Dermis blood vessel endothelial cell (primary cell): ENCODE results near the gene OXTR. TPM values are rescaled to one million over a fixed set of nuclear protein-coding genes. Genes with fewer than 3 reads are reported as not detected.

Experiments used
- DNase-seq: peaks from one replicate; pipeline ENCODE4 v3.0.0; 2010
- total RNA-seq: library from RNA; depleted of rRNA; stranded (reverse); fragments of >200 nt; gene quantifications from 2 replicates; pipeline ENCODE4 v1.2.3, GENCODE V29; 2014

OXTR gene
- 4.6 and 5.3 TPM in 2 replicates for total RNA-seq

DNA sequence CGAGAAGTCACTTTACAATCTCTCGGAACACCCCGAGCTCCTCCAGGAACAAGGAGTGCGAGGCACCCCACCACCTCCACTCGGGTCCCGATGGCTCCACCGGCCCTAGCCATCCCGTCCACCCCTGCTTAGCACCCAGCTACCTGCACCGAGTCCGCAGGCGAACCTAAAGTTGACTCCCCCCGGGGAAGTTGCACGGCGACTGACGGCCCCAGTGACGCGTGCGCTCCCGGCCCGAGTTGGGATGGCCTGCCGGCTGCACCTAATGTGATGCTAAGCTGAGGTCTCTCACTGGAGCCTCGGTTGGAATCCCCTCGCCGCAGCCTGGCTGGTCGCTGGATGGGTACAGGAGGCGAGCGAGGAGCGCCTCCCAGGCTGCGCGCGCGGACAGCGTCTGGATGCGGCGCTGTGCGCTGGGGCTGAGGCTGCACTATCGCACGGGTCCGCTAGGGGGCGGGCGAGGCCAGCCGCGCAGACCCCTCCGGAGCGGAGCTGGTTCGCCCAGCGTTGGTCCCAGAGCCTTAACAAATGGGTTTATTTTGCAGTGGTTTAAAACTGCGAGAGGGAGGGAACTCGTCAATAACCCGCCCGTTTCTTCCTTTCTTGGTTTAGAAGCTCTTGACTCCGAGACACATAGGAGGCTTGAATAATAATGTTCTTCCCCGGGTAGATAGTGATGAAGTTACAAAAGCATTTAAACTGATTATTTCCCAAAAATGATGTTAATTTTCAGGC, at the start of gene OXTR:
OXTR (minus strand) TSS at position 526 of the 735 bp plus-strand sequence. CDS start 1,426 bp downstream, outside the sequence.
- peak; percentile 81 for DNase-seq

DNA sequence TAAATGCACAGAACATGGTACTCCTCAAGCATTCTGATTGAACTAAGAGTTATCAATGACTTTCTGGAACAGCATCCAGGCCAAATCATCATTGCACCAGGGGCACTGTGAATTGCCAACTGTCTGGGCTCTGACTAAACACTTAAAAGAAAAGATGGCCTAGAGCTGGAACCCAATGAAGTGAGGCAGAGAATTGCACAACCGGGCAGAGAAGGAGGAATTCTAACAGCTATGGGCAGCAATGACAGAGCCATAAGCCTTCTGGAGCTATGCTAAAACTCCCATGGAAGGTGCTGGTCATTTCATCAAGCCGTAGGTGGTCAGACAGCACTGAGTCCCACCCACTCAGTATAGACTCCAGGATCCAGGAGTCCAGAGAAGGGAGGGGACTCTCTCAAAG, 48.1 kb upstream of the OXTR start:
- DNase-seq, result no peak

DNA sequence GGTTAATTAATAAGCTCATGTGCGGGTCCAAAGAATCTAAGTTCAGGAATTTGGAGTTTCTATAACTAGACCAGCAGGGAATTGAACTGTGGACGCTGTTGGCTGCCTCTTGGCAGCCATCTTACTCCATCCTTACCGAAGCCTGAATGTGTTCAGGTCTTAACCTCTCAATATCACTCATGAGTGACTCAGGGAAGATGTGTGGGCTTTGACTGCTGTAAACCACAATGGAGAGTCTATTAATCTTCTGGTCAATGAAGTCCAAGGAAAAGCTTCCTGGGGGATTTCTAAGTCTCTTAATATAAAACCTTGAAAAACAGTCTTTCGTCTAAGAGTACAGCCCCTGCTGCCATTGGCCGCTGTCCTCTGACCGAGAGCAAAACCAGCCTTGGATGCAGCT, 46.7 kb upstream of the OXTR start:
- DNase-seq, result no peak

DNA sequence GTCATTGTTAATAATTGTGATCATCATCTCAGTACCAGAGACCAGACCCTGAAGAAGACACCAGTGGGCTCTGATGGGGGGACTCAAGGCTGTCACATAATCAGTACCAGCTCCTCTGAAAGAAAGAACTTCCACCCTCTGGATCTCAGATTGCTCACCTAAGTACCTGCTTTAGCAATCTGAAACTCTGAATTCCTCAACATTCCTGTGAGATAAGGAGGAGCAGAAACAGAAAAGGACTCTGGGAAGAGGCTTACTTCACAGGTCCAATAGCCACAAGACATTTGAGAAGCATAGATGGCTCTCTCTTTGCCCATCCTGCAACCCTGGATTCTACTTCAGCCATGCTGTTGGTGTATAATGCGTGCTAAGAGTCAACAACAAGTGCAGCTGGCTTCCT, 44.0 kb upstream of the OXTR start:
- DNase-seq, result no peak

DNA sequence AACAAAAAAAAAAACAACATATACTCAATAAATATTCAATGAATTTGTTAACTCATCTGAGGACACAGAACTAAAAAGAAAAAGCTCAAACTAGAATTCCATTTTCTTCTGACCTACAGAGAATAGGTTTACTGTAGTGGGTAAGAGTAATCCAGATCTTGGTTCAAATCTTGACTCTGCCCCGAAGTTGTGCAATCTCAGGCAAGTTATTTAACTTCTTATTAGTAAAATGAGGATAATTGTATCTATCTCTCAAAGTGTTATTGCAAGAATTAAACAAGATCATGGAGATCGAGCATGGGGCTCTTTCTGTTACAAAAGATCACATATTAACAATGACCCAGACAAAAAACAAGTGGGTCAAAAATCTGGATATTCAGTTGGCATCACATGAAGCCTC, 41.1 kb upstream of the OXTR start:
- no peak for DNase-seq

DNA sequence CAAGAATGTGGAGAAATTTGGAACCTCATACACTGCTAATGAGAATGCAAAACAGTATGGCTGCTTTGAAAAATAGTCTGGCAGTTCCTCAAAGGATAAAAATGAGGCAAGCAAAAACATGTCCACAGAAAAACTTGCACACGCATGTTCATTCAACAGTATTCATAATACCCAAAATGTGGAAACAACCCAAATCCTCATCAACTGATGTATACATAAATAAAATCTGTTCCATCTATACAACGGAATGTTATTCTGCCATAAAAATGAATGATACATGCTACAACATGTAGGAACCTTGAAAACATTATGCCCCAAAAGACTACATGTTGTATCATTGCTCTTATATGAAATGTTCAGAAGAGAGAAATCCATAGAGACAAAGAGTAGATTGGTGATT, 36.4 kb upstream of the OXTR start:
- DNase-seq, result no peak

DNA sequence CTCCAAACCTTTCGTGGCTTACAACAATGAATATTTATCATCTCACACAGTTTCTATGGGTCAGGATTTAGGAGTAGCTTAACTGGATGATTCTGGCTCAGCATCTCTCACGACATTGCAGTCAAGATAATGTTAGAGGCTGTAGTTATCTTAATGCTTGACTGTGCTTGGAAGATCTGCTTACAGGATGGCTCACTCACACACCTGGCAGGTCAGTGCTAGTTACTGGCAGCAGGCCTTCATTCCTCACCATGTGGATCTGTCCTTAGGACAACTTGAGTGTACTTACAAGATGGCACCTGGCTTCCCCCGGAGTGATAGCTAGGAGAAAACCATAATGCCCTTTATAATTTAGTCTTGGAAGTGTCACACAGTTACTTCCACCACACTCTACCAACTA, 32.8 kb upstream of the OXTR start:
- no peak for DNase-seq

DNA sequence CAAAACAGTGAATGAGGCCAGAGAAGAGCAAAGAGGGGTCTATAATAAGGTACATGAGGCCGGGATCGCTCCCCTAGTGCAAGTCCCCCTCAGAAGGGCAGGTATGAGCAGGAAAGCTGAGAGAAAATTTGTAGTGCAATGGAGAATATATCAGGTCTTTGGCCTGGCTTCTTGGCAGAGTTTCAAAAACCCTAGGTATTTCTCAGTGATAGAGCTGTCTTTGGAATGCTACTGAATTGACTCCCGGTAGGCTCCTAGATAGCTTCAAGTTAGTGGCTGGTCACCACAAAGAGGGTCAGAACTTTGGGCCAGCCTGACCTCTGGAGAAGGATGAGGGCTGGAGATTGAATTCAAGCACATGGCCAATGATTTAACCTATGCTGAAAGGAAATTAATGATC, 30.6 kb upstream of the OXTR start:
- no peak for DNase-seq

DNA sequence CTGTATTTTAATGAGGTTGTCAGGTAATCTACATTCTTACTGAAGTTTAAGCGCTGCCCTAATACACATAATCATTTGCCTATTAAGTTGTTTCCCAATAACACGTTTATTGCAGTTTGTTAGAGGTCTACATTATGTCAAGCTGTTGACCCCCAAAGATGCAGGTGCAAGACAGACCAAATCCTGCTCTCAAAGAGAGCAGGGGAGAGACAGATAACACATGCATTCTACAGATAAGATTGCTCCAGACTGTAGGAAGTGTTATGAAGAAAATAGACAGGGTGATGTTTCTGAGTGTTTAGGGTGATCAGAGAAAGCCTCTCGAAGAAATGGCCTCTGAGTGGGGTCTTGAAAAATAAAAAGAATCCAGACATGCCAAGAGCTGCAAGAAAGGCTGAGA, 24.8 kb upstream of the OXTR start:
- DNase-seq, result no peak

DNA sequence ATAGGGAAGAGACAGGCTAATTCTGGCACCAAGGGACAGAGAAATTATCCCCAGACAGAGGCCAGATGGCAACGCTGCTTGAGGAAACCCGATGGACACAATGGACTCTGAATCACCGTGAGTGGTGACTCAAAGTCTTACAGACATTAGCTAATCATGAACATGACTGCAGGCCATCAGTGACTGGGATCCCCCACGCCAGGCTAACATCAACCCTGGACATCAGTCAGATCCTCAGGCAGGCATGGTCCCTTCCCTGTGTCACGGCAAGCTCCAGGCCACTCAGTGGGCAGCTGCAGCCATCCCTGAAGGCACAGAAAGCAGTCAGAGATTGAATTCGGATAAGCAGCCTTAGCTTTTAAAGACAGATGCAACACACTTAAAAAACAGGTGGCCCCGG, 23.8 kb upstream of the OXTR start:
- DNase-seq, result peak; percentile 52

DNA sequence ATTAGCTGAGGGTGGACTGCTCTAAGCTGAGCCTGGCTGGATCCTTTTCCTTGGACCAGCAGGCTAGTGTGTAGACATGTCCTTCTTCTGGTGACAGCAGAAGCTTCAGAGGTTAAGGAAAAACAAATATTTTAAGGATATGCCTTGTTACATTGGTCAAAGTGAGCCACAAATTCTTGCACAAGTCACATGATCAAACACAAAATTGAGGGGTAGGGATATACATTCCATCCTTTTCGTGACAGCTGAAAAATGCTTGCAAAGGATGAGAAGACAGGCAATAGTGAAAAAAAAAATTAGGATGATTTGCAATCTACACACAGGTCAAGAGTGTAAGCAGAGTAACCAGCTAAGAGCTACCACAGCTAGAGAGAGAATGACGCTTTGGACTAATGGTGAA, 21.1 kb upstream of the OXTR start:
- no peak for DNase-seq

DNA sequence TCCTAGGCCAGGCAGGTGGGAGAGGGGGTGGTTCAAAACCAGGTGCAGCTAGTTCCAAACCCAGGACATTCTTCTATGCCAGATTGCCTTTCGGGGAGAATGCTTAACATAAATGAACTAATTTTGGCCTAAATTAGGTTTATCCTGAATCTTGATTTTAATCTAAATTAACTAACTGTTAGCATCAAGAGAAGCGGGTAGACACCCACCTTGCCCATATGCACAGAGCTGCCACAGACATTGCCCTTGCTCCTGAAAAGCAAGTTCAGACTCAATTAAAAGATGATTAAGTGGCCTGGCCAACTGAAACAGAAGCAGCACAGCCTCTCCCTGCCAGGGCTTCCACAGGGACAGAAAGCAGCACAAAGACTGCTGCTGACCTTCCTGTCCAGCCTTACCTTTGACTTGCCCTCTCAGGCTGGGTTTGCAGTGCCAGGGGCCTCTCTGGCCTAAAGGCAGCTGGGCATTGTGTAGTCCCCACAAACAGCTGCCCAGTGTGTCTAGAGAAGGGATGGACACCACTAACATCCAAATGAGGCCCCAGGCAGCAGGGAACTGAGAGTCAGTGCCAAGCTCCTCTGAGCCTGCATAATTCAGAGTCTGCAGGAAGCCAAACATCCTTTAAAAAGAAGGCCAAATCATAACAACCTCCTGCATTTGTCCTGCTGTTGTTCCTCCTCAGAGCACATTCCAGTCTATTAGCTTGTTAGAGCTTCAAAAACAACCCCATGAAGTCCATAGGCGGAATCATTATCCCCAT, 15.4 kb upstream of the OXTR start:
- DNase-seq, result peak; percentile 32

DNA sequence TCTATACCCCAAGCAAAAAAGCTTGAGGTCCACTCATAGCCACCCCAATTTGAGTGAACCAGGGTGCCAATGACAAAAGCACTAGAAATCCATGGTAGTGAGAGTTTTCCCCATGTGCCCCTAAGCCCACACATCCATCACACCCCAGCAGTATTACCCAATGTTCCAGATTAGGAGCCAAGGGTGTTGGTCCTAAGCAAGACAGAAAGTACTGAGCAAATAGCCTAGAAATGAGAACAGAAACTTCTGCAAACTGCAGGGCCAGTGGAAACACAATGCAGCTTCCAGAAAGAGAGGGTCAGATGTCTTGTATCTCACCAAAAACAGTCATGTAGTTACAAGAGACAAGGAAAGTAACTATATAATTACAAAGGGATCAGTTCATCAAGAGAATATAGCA, 10.9 kb upstream of the OXTR start:
- no peak for DNase-seq

DNA sequence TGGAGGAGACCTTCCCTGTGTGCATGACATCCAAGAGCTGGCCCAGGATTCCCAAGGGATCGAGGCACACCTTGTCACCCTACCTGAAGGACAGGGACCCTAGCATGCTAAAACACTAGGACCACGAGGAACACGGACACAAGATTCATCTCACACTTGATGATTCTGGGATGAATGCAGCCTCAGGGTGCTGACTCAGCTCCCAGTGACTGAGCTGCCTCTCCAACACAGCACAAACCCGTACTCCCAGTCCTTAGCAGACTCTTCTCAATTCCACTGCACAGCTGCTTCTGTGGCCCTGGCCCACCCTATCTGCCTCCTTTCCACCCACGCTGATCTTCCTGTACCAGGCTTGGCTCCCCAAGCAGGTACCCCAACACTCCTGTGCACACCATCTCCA, 9.1 kb upstream of the OXTR start:
- no peak for DNase-seq

DNA sequence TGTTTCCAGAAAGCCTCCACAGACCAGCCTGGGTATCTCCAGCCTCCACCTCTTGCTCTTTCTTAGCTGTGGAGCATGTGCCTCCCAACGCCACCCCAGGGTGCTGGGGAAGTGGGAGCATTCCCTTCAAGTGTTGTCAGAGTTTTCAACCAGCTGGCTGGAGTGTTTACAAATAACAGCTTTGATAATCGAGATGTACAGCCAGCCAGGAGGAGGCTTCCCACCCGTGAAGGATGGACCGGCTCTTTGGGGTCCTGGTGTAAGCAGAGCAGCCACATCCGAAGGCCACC, 8.5 kb upstream of the OXTR start:
- no peak for DNase-seq

DNA sequence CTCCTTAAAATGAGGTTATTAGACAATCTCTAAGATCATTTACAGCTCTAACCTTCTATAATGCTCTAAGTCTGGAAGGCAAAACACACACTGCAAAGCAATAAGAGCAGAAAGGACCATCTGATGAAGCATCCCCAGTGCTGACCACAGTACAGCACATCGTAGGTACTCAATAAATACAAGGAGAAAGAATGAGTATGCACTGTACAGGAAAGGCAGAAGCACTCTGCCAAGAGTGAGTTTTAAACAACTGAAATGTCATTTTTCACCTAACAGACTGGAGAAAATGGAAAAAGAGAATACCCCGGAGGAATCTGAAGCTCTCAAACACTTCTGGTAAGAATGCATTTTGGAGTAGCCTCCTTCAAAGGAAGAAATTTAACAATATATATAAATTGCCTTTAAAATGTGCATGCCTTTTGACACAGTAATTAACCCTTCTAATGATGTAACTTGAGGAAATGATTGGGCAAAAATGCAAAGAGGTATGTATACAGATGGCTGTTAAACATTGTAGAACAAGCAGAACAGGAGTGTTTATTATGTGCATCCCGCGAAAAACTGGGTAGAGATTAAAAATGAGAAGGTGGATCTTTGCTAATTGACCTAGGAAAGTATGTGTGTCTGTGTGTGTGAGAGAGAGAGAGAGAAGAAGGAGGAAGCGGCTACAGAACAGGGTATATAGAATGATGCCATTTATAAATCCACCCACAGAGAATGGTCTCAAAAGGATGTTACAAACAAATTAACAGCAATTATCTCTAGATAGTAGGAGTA, 8.0 kb upstream of the OXTR start:
- no peak for DNase-seq

DNA sequence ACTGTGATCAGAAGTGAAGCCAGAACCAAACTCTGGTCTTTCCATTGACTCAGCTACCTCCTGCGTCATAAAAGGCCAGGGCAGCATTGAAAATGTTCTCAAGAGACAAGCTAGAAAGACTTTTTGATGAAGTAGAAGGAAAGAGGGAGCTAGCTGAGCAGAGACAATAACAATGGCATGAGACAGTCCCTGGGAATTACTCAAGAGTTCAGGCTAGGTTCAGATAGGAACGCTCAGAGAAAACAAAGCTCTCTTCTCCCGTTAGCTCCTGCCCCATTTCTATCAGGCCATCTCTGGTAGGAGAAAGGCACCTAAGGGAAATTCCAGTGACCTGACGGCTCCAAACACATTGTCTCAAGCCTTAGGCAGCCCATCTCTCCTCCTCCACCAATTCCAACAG, 7.0 kb upstream of the OXTR start:
- peak; percentile 22 for DNase-seq

DNA sequence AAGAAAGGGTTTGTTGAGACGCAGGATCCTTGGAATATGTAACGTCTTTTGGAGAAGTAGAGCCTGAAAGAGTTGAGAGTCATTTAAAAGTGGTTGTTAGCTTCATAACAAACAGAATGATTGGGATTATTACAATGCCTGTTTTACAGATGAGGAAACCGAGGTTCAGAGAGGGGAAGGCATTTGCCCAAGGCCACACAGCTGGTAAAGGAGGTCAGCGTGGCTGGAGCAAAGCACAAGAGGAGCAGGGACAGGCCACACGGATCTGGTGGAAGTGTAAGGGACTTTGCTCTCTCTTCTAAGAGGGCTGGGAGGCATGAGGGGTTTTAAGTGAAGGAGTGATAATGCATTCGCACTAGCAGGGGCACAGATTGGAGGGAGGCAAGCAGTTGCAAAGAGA, 6.2 kb upstream of the OXTR start:
- DNase-seq, result no peak

DNA sequence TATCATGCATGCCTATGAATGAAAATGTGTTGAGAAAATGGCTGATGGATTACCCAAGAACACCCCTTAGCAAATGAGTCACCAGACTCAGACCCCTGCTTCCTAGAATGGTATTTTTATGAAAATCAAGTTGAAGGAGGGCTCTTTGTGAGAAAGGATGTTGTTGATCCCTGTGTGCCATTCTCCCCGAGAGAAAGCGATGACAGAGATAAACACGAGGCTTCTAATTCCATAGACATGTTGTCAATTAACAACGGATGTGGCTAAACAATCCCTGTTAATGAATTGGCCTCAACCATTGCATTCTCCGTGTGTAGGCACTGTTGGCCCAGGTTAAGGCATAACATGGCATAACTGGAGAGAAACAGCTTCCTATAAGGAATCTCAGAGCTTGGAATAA, 5.8 kb upstream of the OXTR start:
- no peak for DNase-seq

DNA sequence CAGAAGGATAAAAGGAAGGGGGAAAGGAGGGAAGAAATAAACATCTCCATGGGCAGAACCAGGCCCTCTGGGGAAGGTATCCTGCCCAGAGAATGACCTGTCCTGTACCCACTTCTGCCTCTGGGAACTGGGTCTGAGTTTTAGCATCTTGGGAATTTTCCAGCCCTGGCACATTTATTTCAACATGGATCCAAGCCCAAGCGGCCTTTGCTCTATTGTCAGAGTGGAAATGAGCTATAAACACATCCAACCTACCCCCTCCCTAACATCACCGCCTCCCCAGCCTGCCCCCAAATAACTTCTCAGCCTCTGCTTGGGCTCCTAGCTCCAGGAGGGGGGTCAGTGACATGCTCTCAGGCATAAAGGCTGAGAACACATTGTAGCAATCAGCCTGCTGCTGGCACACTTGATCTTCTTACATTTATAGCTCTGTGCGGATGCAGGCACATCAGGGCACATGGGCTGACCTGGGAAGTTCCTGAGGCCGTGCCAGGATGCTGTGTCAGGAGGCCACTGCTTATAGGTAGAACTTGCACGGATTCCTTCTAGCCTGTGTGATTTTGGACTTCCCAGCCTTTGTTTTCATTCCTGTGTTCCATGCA, 4.6 kb upstream of the OXTR start:
- DNase-seq, result no peak

DNA sequence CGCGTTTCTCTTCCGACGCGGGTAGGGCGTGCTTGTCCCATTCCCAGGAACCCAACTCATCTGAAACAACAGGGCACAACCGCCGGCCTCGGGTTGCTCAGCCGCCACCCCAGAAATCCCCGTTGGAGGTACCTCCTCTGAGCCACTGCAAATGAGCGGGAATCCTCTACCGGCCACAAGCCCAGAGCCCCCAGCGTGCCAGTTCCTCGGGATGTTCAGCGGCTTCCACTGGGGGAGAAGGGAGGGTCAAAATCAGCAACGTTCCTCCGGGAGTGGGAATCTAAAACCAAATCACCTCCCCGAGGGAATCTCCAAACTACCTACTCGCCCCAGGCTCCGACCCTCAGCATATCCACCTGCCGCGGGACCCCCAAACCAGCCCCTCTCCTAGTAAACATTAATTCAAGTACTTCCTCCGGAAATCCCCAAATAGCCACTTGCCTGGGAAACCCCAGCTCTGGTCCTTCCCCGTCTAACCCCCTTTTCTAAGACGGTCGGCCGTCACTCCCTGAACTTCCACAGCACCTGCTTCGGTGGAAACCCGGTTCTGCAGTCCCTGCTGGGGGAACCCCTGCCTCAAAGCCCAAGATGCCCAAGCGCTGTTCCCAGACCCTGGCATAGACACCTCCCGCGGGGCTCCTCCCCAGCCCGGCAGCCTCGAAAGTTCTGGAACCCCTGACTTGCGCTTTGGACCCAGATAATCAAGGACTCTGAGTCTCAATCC, 887 bp downstream of the OXTR start:
- peak; percentile 14 for DNase-seq

DNA sequence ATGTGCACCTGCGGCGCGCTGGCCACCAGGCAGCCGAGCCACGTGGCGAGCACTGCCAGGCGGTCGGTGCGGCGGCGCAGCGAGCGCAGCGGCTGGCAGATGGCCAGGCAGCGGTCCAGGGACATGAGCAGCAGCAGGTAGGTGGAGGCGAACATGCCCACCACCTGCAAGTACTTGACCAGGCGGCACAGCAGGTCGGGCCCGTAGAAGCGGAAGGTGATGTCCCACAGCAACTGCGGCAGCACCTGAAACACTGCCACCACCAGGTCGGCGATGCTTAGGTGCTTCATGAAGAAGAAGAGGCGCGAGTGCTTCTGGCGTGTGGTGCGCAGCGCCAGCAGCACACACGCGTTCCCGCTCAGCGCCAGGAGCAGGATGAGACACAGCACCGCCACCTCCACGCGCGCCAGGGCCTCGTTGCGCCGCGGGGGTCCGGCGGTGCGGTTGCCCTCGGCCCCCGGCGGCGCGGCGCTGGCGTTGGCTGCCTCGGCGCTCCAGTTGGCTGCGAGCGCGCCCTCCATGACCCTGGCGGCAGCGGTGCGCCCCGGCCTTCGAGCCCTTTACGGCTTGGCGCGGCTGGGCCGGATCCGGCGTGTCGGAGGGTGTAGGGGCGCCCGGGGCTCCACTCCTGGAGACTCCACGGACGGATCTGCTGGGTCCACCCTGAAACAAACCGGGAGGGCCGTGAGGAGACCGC, 1.6 kb downstream of the OXTR start:
- peak; percentile 42 for DNase-seq
